ENCODE results near the gene WDR54. TPM values are rescaled to one million over a fixed set of nuclear protein-coding genes. Genes with fewer than 3 reads are reported as not detected.

WDR54 gene
- total RNA-seq, 1 experiment from 2014 or later, result 54.9 TPM

- Histone ChIP-seq H3K9ac (ENCODE audit: low read length) (no peak overlapping the region), H3K27me3 (ENCODE audit: insufficient read depth, low read length) (no peaks in the 10 kb centered on the region), H3K27ac (ENCODE audit: low read depth, low read length) (no peak overlapping the region), H3K9me3 (ENCODE audit: control insufficient read depth in 1 of 2, insufficient read depth in 1 of 2, low read depth in 1 of 2, low read length in 2 of 2) (no peaks in the 10 kb centered on the region), H3K79me2 (ENCODE audit: insufficient read depth, low read length) (peaks cover 10% of the 10 kb centered on the region), H3K9me2 (ENCODE audit: insufficient read depth) (no peaks in the 10 kb centered on the region), H3K4me3 (replicated peaks in 1 of 2; ENCODE audit: low read depth in 1 of 2, low read length in 2 of 2) (no peak overlapping the region), H4K20me1 (ENCODE audit: insufficient read depth) (no peaks in the 10 kb centered on the region), H3K4me2 (ENCODE audit: low read length) (no peak overlapping the region), H3K36me3 (ENCODE audit: control insufficient read depth in 1 of 2, insufficient read depth in 2 of 2, low read length in 2 of 2) (peaks cover 13 to 17% of the 10 kb centered on the region in 2 experiments; a peak in 2 of 4 replicates), H2AFZ (ENCODE audit: low read depth, low read length, poor library complexity, severe bottlenecking) (no peak overlapping the region), H3K4me1 (ENCODE audit: control insufficient read depth in 1 of 2, insufficient read depth in 2 of 2, low read length in 2 of 2) (peaks cover 12 to 18% of the 10 kb centered on the region in 2 experiments; a peak in 3 of 4 replicates)
- RAD21 ChIA-PET (ENCODE audit: low non-redundant PET in 1 of 2, low total read pairs in 2 of 2, uncharacterized antibody in 2 of 2, unreplicated experiment in 2 of 2), result no interaction called here
- POLR2A ChIA-PET, result interaction anchor here (1.0 to 1.1 kb wide), 2 partner anchors 16 to 26 kb away, joined by 3 read pairs; partner anchors contain the start of gene WBP1
- TF ChIP-seq, protein P1, sequence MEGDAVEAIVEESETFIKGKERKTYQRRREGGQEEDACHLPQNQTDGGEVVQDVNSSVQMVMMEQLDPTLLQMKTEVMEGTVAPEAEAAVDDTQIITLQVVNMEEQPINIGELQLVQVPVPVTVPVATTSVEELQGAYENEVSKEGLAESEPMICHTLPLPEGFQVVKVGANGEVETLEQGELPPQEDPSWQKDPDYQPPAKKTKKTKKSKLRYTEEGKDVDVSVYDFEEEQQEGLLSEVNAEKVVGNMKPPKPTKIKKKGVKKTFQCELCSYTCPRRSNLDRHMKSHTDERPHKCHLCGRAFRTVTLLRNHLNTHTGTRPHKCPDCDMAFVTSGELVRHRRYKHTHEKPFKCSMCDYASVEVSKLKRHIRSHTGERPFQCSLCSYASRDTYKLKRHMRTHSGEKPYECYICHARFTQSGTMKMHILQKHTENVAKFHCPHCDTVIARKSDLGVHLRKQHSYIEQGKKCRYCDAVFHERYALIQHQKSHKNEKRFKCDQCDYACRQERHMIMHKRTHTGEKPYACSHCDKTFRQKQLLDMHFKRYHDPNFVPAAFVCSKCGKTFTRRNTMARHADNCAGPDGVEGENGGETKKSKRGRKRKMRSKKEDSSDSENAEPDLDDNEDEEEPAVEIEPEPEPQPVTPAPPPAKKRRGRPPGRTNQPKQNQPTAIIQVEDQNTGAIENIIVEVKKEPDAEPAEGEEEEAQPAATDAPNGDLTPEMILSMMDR (IDR thresholded peaks at IDR 0.05 in 2 of 3, conservative IDR thresholded peaks at IDR 0.05 in 1 of 3; ENCODE audit: borderline replicate concordance in 1 of 3, insufficient read depth in 1 of 3, low read depth in 2 of 3, low read length in 2 of 3), result no peak
- TF ChIP-seq EZH2 (IDR thresholded peaks at IDR 0.05), result no peak
- TF ChIP-seq ZNF274 (IDR thresholded peaks at IDR 0.05; ENCODE audit: low read depth, low read length), result no peak
- TF ChIP-seq SRF (IDR thresholded peaks at IDR 0.05; ENCODE audit: low read depth), result no peak
- intact Hi-C loops (cut with micrococcal nuclease), result no loop called here
- ATAC-seq, result no peak
- no peak for DNase-seq (ENCODE audit: low read depth, low spot score)
- BruUV-seq (replicated peaks), result no TSS peak
- CTCF ChIA-PET, result interaction anchor here (1.0 to 1.8 kb wide), 3 partner anchors 9 to 139 kb away, joined by 3 to 6 read pairs (median 3); partner anchors contain the start of genes CCDC142, TTC31 and WBP1
These were observed 53.0 kb downstream of the WDR54 start for GRCh38 chr2:74474481-74474880.

GRCh38 chr2:74474899-74475298 is 53.4 kb downstream of the WDR54 start:
- DNase-seq (ENCODE audit: low read depth, low spot score) (no peak), ATAC-seq (no peak)
- no TSS peak for BruUV-seq (replicated peaks)
- Histone ChIP-seq H4K20me1 (ENCODE audit: insufficient read depth) (no peaks in the 10 kb centered on the region), H3K4me3 (replicated peaks in 1 of 2; ENCODE audit: low read depth in 1 of 2, low read length in 2 of 2) (no peak overlapping the region), H3K9me2 (ENCODE audit: insufficient read depth) (no peaks in the 10 kb centered on the region), H3K9me3 (ENCODE audit: control insufficient read depth in 1 of 2, insufficient read depth in 1 of 2, low read depth in 1 of 2, low read length in 2 of 2) (no peaks in the 10 kb centered on the region), H3K9ac (ENCODE audit: low read length) (no peak overlapping the region), H3K27me3 (ENCODE audit: insufficient read depth, low read length) (no peaks in the 10 kb centered on the region), H2AFZ (ENCODE audit: low read depth, low read length, poor library complexity, severe bottlenecking) (no peak overlapping the region), H3K36me3 (ENCODE audit: control insufficient read depth in 1 of 2, insufficient read depth in 2 of 2, low read length in 2 of 2) (peaks cover 15 to 17% of the 10 kb centered on the region in 2 experiments; a peak in 3 of 4 replicates), H3K4me2 (ENCODE audit: low read length) (no peak overlapping the region), H3K27ac (ENCODE audit: low read depth, low read length) (no peak overlapping the region), H3K79me2 (ENCODE audit: insufficient read depth, low read length) (peaks cover 10% of the 10 kb centered on the region), H3K4me1 (ENCODE audit: control insufficient read depth in 1 of 2, insufficient read depth in 2 of 2, low read length in 2 of 2) (peaks cover 12 to 18% of the 10 kb centered on the region in 2 experiments; a peak in 3 of 4 replicates)
- intact Hi-C loops (cut with micrococcal nuclease), result no loop called here
- ChIA-PET CTCF (interaction anchor here (1.0 to 1.8 kb wide), 3 partner anchors 8 to 140 kb away, joined by 3 to 6 read pairs (median 3); partner anchors contain the start of genes CCDC142, TTC31 and WBP1), POLR2A (interaction anchor here (1.0 to 1.1 kb wide), 2 partner anchors 17 to 26 kb away, joined by 3 read pairs; partner anchors contain the start of gene WBP1), RAD21 (ENCODE audit: low non-redundant PET in 1 of 2, low total read pairs in 2 of 2, uncharacterized antibody in 2 of 2, unreplicated experiment in 2 of 2) (no interaction called here)
- TF ChIP-seq, protein P2, sequence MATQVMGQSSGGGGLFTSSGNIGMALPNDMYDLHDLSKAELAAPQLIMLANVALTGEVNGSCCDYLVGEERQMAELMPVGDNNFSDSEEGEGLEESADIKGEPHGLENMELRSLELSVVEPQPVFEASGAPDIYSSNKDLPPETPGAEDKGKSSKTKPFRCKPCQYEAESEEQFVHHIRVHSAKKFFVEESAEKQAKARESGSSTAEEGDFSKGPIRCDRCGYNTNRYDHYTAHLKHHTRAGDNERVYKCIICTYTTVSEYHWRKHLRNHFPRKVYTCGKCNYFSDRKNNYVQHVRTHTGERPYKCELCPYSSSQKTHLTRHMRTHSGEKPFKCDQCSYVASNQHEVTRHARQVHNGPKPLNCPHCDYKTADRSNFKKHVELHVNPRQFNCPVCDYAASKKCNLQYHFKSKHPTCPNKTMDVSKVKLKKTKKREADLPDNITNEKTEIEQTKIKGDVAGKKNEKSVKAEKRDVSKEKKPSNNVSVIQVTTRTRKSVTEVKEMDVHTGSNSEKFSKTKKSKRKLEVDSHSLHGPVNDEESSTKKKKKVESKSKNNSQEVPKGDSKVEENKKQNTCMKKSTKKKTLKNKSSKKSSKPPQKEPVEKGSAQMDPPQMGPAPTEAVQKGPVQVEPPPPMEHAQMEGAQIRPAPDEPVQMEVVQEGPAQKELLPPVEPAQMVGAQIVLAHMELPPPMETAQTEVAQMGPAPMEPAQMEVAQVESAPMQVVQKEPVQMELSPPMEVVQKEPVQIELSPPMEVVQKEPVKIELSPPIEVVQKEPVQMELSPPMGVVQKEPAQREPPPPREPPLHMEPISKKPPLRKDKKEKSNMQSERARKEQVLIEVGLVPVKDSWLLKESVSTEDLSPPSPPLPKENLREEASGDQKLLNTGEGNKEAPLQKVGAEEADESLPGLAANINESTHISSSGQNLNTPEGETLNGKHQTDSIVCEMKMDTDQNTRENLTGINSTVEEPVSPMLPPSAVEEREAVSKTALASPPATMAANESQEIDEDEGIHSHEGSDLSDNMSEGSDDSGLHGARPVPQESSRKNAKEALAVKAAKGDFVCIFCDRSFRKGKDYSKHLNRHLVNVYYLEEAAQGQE (IDR thresholded peaks at IDR 0.05; ENCODE audit: low read depth), result no peak
- peak; percentile 33 for TF ChIP-seq RAD21 (IDR thresholded peaks at IDR 0.05; ENCODE audit: low read depth)
- TF ChIP-seq, protein P1 (IDR thresholded peaks at IDR 0.05 in 2 of 3, conservative IDR thresholded peaks at IDR 0.05 in 1 of 3; ENCODE audit: borderline replicate concordance in 1 of 3, insufficient read depth in 1 of 3, low read depth in 2 of 3, low read length in 2 of 3), result peak in 2 of 3 experiments; percentile 57 to 58; a peak in 4 of 6 replicates

Measured in HCT116 (cell line).